ENCODE data around the gene MAMLD1. TPM values are rescaled to one million over a fixed set of nuclear protein-coding genes. Genes with fewer than 3 reads are reported as not detected.

MAMLD1 gene
- total RNA-seq, 1 donor from 2014 or later = 4.5 TPM

DNA sequence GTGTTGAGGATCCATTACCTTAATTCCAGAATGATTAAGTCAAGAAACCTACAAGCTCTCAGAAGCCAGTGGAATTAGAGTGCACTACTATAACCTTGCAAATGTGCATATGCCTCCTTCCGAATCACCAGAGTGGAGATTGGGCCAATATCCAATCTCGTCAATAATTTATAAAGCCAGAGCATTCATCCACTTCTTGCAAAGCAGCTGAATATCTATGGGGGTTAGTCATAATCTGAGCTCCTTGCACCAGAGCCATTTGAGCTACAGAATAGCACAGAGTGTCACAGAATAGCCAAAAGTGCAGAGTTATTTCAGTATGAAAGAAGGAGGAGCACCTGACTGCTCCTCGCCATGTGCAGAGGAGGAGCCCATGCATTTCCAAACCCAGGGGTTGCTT is 136.1 kb downstream of the MAMLD1 start:
- Mint-ChIP-seq H3K4me3 (no peak overlapping the region), H3K4me1 (peaks cover 8% of the 10 kb centered on the region), H3K36me3 (ENCODE audit: low read depth) (no peaks in the 10 kb centered on the region), H3K27ac (ENCODE audit: unreplicated experiment) (no peak overlapping the region), H3K27me3 (ENCODE audit: low read depth) (no peaks in the 10 kb centered on the region), H3K9me3 (peaks cover 3% of the 10 kb centered on the region)
- DNase-seq (ENCODE audit: low read depth, low spot score) = no peak
- TF ChIP-seq, protein P1, sequence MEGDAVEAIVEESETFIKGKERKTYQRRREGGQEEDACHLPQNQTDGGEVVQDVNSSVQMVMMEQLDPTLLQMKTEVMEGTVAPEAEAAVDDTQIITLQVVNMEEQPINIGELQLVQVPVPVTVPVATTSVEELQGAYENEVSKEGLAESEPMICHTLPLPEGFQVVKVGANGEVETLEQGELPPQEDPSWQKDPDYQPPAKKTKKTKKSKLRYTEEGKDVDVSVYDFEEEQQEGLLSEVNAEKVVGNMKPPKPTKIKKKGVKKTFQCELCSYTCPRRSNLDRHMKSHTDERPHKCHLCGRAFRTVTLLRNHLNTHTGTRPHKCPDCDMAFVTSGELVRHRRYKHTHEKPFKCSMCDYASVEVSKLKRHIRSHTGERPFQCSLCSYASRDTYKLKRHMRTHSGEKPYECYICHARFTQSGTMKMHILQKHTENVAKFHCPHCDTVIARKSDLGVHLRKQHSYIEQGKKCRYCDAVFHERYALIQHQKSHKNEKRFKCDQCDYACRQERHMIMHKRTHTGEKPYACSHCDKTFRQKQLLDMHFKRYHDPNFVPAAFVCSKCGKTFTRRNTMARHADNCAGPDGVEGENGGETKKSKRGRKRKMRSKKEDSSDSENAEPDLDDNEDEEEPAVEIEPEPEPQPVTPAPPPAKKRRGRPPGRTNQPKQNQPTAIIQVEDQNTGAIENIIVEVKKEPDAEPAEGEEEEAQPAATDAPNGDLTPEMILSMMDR (conservative IDR thresholded peaks at IDR 0.05) = no peak

- no peak overlapping the region for H3K4me3 Mint-ChIP-seq
- TF ChIP-seq, protein P1 (conservative IDR thresholded peaks at IDR 0.05) = no peak
- no peaks in the 10 kb centered on the region for H3K27me3 Mint-ChIP-seq (ENCODE audit: low read depth)
- H3K4me1 Mint-ChIP-seq = peaks cover 26% of the 10 kb centered on the region
- no peak for DNase-seq (ENCODE audit: low read depth, low spot score)
- H3K9me3 Mint-ChIP-seq = no peaks in the 10 kb centered on the region
- no peak overlapping the region for H3K27ac Mint-ChIP-seq (ENCODE audit: unreplicated experiment)
- H3K36me3 Mint-ChIP-seq (ENCODE audit: low read depth) = no peaks in the 10 kb centered on the region
Observed at GRCh38 chrX:150502091-150502490, 139.0 kb downstream of the MAMLD1 start.

DNA sequence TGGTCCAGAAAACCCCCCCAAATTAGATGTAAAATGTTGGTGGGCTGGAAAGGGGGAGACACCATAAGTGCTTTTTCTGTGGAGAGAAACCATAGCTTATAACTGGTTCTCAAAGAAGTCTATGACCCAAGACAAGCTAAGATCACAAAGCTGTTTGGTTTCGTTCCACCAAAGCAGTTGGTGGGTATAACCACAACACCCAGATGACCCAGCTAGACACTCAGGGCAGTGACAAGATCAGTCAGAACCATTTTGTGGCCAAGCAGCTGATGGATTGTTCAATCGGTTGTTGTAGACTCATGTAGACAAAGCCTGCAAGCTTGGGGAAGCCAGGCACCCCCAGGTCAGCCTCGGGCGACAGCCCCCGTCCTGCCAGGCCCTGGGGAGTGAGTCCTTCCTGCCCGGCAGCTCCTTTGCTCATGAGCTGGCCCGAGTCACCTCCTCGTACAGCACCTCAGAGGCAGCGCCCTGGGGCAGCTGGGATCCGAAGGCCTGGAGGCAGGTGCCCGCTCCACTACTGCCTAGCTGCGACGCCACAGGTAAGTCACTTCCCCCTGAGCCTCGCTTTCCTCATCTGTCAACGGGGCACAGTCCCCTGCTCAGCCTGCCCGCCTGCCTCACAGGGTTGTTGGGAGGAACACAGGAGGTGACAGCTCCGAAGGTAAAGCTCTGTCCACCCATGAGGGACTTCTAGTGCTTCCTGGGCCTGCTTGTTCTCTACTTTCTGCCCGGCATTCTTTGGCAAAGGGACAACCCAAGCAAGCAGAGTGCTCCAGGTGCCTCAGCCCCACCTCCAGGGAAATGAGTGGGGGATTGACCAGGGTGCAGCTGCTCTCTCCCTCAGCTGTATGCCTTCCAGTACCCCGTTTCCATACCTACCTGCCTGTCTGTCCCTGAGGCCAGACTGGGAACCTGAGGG is 140.1 kb downstream of the MAMLD1 start:
- no peaks in the 10 kb centered on the region for H3K27me3 Mint-ChIP-seq (ENCODE audit: low read depth)
- H3K9me3 Mint-ChIP-seq = no peaks in the 10 kb centered on the region
- no peak for DNase-seq (ENCODE audit: low read depth, low spot score)
- TF ChIP-seq, protein P1 (conservative IDR thresholded peaks at IDR 0.05) = no peak
- H3K4me1 Mint-ChIP-seq = peaks cover 36% of the 10 kb centered on the region
- no peak overlapping the region for H3K27ac Mint-ChIP-seq (ENCODE audit: unreplicated experiment)
- H3K36me3 Mint-ChIP-seq (ENCODE audit: low read depth) = no peaks in the 10 kb centered on the region
- H3K4me3 Mint-ChIP-seq = no peak overlapping the region

GRCh38 chrX:150503898-150504219 is 140.7 kb downstream of the MAMLD1 start:
- H3K36me3 Mint-ChIP-seq (ENCODE audit: low read depth) = no peaks in the 10 kb centered on the region
- no peaks in the 10 kb centered on the region for H3K27me3 Mint-ChIP-seq (ENCODE audit: low read depth)
- no peak for DNase-seq (ENCODE audit: low read depth, low spot score)
- H3K4me3 Mint-ChIP-seq = no peak overlapping the region
- H3K4me1 Mint-ChIP-seq = peaks cover 39% of the 10 kb centered on the region
- TF ChIP-seq, protein P1 (conservative IDR thresholded peaks at IDR 0.05) = no peak
- H3K9me3 Mint-ChIP-seq = no peaks in the 10 kb centered on the region
- H3K27ac Mint-ChIP-seq (ENCODE audit: unreplicated experiment) = no peak overlapping the region

GRCh38 chrX:150504397-150505182 is 141.5 kb downstream of the MAMLD1 start:
- DNase-seq (ENCODE audit: low read depth, low spot score) = no peak
- TF ChIP-seq, protein P1 (conservative IDR thresholded peaks at IDR 0.05) = no peak
- H3K4me1 Mint-ChIP-seq = peaks cover 45% of the 10 kb centered on the region
- H3K4me3 Mint-ChIP-seq = no peak overlapping the region
- no peaks in the 10 kb centered on the region for H3K36me3 Mint-ChIP-seq (ENCODE audit: low read depth)
- no peaks in the 10 kb centered on the region for H3K9me3 Mint-ChIP-seq
- peak overlapping the region; percentile 91 for H3K27ac Mint-ChIP-seq (ENCODE audit: unreplicated experiment)
- no peaks in the 10 kb centered on the region for H3K27me3 Mint-ChIP-seq (ENCODE audit: low read depth)

All from neural crest cell (in vitro differentiated cells).